CD1c-positive myeloid dendritic cell (primary cell): Measurements from ENCODE around the gene CHRND.
"Not testable (repeated sequence)": the region's sequence is repeated elsewhere in the genome, so short reads cannot be mapped to it uniquely, and the experiment has no call there.

ENCODE experiments used
- DNase-seq: peaks from one replicate; pipeline ENCODE4 v3.0.0-alpha.2; 2016; ENCODE audit errors: extremely low spot score

Gene CHRND

GRCh38 chr2:232525199-232525598 is 761 bp upstream of the CHRND start:
- no peak for DNase-seq

- DNase-seq, result no peak
Measured at GRCh38 chr2:232526372-232526941, 497 bp downstream of the CHRND start.

GRCh38 chr2:232527905-232528470 is 2.0 kb downstream of the CHRND start:
- no peak for DNase-seq

DNA sequence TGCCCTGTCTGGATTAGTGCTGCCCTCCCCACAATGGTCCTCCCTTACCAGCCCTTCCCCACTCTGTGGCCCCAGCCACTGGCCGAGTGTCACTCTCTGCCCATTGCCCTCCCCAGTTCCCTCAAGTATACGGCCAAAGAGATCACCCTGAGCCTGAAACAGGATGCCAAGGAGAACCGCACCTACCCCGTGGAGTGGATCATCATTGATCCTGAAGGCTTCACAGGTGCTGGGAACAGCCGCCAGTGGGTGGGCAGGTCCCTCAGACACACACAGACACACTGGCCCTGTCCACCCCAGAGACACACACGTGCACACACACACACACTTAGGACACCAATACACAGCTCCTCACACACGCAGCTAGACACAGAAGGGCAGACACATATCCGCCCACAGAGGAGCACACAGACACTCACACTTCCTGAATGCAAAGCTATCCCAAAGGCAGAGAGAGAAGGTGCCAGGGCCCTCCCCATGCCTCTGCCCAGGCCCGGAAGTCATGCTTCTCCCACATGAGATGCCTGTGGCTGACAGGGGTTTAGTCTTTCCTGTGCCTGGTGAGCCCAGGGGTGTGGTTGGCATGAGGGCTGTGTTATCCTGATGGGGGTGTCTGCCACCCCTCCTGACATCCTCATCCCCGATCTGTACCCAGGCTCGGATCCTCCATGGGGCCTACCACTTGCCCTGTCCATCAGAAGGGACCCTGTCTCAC is 2.9 kb downstream of the CHRND start:
- peak; percentile 65 for DNase-seq

GRCh38 chr2:232529806-232530547 is 4.0 kb downstream of the CHRND start:
- DNase-seq, result no peak

DNA sequence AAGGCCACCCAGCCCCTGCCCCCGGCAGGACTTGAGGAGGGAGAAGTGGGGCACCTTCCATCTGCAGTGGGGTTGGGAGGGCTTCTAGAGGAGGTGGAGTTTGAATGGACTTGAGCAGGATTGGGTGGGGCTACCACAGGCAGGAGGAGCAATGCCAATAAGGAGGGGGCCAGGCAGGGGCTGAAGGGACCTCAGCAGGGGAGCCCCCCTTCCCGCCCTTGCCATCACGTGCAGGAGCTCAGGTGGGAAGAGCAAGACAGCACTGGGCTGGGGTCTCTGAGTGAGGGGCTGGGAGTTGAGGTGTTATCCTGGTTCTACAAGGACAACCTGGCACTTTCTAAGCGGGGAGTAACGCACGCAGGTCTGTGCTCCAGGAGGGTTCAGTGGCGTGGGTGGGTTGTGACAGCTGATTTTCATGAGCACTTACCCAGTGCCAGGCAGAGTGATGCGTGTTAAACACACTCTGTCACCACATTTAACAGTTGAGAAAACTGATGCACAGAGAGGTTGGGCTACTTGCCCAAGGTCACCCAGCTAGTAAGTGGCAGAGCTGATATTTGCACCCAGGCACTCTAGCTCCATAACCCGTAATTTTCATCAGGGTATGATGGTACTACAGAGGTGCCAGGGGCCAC is 4.8 kb downstream of the CHRND start:
- no peak for DNase-seq

- no peak for DNase-seq
Measured at GRCh38 chr2:232532419-232532818, 6.5 kb downstream of the CHRND start.

- DNase-seq, result not testable (repeated sequence)
Measured at GRCh38 chr2:232532821-232533220, 6.9 kb downstream of the CHRND start.

GRCh38 chr2:232533944-232534710 is 8.2 kb downstream of the CHRND start:
- peak; percentile 19 for DNase-seq

DNA sequence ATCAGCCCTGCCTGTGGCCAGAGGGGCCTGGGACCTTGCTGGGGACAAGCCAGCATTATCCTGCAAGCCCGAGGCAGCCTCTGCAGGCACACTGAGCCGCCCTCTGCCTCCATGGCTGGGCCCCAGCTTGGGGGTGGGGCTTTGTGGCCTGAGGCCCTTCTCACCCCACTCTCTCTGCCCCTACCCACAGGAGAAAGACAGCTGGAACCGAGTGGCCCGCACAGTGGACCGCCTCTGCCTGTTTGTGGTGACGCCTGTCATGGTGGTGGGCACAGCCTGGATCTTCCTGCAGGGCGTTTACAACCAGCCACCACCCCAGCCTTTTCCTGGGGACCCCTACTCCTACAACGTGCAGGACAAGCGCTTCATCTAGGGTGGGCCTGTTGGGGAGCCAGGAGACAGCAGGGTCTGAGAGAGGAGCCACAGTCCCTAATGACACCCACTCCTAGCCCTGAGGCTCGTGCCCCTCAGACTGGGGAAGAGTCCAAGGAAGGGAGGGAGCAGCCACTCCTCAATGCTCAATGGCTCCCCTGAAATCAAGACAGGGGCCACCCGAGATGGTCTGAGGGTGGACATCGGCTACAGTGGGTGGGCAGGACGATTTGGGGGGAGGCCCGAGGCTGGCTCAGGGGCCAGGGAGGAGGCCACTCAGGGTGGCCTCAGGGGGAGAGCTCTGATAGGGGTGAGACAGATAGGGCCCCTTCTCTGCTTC is 9.1 kb downstream of the CHRND start:
- DNase-seq, result no peak

DNA sequence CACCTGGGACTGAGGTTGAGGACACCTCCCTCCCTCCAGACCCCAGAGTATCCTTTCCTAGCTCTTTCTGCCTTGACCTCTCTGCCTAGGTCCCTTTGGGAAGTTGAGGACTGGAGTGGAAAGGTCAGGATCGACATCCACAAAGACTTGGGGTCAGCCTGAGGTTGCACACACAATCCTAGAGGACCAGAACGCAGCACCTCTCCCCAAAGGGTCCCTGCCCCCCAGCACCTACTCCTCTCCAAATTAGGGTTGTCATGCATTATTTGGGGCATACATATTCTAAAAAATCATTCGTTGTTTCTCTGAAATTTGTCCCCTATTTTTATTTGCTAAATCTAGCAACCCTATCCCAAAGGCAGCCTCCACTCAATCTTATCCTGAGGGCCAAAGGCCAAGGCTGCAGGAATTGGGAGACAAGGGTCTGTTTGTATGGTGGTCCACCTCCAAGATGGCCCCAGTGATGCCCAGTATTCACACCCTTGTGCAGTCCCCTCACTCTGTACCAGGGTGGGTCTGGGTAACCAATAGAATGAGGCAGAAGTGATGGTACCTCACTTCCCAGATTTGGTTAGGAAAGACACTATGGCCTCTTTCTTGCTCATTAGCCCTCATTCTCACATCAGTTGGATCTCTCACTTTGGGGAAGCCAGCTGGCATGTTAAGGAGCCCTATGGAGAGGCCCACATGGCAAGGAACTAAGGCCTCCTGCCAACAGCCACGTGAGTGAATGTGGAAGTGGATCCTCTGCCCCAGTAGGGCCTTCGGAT is 10.0 kb downstream of the CHRND start:
- peak; percentile 30 for DNase-seq

DNA sequence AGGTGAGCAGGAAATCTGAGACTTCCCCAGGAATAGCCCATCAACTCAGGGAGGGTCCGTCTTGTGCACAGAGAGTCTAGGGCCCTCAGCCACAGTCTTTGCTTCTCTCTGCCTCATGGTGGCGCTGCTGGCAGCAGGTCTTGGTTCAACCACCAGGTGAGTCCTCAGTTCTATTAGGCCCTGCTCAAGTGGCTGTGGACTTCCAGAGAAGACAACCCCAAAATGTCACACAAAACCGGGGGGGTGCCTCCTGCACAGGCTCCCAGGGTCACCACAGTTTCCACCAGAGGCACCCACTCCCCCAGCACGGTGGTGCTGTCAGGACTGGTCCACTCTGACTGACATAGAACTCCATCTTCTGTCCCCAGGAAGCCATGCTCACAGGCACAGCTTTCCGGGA is 11.1 kb downstream of the CHRND start:
- no peak for DNase-seq

- no peak for DNase-seq
Measured at GRCh38 chr2:232537499-232537898, 11.5 kb downstream of the CHRND start.

- peak; percentile 81 for DNase-seq
Measured at GRCh38 chr2:232538671-232539070, 12.7 kb downstream of the CHRND start.

GRCh38 chr2:232539298-232540231 is 13.6 kb downstream of the CHRND start, which contains the start of gene CHRNG:
Gene CHRNG, plus strand, starts transcription at chr2:232539692. Its CDS starts 56 bp downstream, at chr2:232539748.
- no peak for DNase-seq

GRCh38 chr2:232540441-232541041 is 14.6 kb downstream of the CHRND start:
- no peak for DNase-seq

- DNase-seq, result peak; percentile 25
Measured at GRCh38 chr2:232541195-232541960, 15.4 kb downstream of the CHRND start.
